Esophagus muscularis mucosa (tissue), 3 donors: Measurements from ENCODE around the gene BFSP2.

Experiments used
- POLR2A ChIP-seq: fragments of 450-650 bp; IDR thresholded peaks from one replicate; pipeline ENCODE4 v1.6.1; 2017; ENCODE audit warnings: antibody characterized with exemption, moderate library complexity, mild to moderate bottlenecking, low read depth
- TF ChIP-seq, protein P1 (sequence below), 3 experiments: fragments of 200-600 bp in 2 of 3; fragments of 450-650 bp in 1 of 3; sonication (generic) in 2 of 3; IDR thresholded peaks; one replicate each; pipeline ENCODE4 v1.5.1; 2017 to 2019; ENCODE audit warnings: antibody characterized with exemption in 3 of 3, mild to moderate bottlenecking in 2 of 3, moderate library complexity in 1 of 3

DNA sequence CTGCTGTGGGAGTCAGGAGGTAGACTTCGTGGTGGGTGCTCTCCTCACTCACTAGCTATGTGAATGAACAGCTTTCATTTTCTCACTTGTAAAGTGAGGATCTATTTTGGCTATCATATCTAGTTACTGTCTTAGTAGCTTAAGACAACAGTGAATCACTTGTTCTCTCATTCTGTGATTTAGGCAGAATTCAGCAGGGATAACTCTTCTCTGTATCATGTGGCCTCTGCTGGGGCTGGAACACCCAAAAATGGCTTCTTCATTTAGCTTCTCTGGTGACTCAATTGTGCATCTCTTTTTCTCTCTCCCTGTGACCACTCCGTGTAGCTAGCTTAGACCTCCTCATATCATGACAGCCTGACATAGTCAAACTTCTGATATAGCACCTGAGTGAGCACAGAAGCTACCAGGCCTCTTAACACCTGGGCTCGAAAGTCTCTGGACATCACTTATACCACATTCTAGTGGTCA, 68.4 kb downstream of the BFSP2 start:
- TF ChIP-seq, protein P1, sequence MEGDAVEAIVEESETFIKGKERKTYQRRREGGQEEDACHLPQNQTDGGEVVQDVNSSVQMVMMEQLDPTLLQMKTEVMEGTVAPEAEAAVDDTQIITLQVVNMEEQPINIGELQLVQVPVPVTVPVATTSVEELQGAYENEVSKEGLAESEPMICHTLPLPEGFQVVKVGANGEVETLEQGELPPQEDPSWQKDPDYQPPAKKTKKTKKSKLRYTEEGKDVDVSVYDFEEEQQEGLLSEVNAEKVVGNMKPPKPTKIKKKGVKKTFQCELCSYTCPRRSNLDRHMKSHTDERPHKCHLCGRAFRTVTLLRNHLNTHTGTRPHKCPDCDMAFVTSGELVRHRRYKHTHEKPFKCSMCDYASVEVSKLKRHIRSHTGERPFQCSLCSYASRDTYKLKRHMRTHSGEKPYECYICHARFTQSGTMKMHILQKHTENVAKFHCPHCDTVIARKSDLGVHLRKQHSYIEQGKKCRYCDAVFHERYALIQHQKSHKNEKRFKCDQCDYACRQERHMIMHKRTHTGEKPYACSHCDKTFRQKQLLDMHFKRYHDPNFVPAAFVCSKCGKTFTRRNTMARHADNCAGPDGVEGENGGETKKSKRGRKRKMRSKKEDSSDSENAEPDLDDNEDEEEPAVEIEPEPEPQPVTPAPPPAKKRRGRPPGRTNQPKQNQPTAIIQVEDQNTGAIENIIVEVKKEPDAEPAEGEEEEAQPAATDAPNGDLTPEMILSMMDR (IDR thresholded peaks at IDR 0.05) = no peak
- TF ChIP-seq POLR2A = no peak
